Gastroesophageal sphincter (tissue), 3 donors: ENCODE results near the gene MED27.

Experiments used
- EP300 ChIP-seq: sonication (generic); formaldehyde crosslinking; IDR thresholded peaks from one replicate; pipeline ENCODE4 v1.6.1; 2017; ENCODE audit warnings: antibody characterized with exemption, mild to moderate bottlenecking
- POLR2A ChIP-seq, 2 donors: fragments of 450-650 bp; IDR thresholded peaks; one replicate each; pipeline ENCODE4 v1.6.1; 2017; ENCODE audit warnings: antibody characterized with exemption in 2 of 2, mild to moderate bottlenecking in 2 of 2, moderate library complexity in 1 of 2
- TF ChIP-seq, protein P1 (sequence below), 4 experiments: fragments of 200-600 bp in 2 of 4; fragments of 450-650 bp in 2 of 4; sonication (generic) in 1 of 4; IDR thresholded peaks; one replicate each; pipeline ENCODE4 v1.5.1; 2017 to 2019; ENCODE audit warnings: antibody characterized with exemption in 4 of 4, mild to moderate bottlenecking in 2 of 4, moderate library complexity in 2 of 4

DNA sequence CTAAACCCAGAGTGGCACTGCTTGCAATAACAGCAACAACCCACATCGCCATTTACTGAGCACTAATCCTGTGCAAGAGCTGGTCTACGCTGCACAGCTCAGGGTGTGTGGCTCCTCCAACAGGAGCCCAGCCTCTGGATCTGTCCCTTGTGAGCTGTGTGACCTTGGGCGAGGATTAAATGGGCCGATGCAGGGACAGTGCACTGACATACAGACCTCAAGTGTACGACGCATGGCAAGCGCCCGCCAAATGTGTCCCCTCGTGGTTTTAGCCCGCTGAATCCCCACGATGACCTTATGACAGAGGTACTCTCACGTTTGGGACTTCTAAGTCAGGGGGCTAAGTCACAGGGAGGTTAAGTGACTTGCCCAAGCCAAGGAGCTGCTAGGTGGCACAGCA is 209.5 kb downstream of the MED27 start:
- TF ChIP-seq, protein P1, sequence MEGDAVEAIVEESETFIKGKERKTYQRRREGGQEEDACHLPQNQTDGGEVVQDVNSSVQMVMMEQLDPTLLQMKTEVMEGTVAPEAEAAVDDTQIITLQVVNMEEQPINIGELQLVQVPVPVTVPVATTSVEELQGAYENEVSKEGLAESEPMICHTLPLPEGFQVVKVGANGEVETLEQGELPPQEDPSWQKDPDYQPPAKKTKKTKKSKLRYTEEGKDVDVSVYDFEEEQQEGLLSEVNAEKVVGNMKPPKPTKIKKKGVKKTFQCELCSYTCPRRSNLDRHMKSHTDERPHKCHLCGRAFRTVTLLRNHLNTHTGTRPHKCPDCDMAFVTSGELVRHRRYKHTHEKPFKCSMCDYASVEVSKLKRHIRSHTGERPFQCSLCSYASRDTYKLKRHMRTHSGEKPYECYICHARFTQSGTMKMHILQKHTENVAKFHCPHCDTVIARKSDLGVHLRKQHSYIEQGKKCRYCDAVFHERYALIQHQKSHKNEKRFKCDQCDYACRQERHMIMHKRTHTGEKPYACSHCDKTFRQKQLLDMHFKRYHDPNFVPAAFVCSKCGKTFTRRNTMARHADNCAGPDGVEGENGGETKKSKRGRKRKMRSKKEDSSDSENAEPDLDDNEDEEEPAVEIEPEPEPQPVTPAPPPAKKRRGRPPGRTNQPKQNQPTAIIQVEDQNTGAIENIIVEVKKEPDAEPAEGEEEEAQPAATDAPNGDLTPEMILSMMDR (IDR thresholded peaks at IDR 0.05): no peak
- TF ChIP-seq EP300: no peak
- TF ChIP-seq POLR2A (IDR thresholded peaks at IDR 0.05): no peak
